ENCODE results near the gene TMEM52.

TMEM52 gene

DNA sequence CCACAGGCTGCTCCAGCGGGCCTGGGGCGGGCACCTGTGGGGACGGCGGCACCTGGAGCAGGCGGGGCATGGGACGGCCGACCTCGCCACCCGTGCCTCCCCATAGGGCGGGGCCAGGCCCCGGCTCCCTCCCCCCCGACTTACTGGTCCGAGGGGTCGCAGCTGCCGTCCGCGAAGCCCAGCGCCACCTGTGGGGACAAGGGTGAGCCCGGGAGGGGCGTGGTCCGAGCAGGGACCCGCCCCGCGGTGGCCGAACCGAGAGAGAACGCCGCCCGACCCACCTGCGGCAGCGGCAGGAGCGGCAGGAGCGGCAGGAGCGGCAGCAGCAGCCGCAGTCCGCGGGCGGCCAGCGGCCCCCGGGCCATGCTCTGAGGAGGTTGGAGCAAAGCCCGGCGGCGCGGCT lies at the start of gene TMEM52:
TMEM52 (minus strand) TSS at position 379 of the 403 bp plus-strand sequence; CDS start at position 365, 14 bp downstream.
- Mint-ChIP-seq H3K4me3 (peak within 1 kb of the TSS; percentile 69), H3K36me3 (no peaks in the 10 kb centered on the region), H3K9me3 (no peaks in the 10 kb centered on the region), H3K27me3 (peaks cover 44% of the 10 kb centered on the region), H3K4me1 (peaks cover 7% of the 10 kb centered on the region), H3K27ac (peak within 1 kb of the TSS; percentile 75)
- no peak for DNase-seq
- CTCF ChIA-PET: interaction anchor here (1.4 kb wide), 1 partner anchor 126 kb away, joined by 3 read pairs; no protein-coding TSS in a partner anchor

DNA sequence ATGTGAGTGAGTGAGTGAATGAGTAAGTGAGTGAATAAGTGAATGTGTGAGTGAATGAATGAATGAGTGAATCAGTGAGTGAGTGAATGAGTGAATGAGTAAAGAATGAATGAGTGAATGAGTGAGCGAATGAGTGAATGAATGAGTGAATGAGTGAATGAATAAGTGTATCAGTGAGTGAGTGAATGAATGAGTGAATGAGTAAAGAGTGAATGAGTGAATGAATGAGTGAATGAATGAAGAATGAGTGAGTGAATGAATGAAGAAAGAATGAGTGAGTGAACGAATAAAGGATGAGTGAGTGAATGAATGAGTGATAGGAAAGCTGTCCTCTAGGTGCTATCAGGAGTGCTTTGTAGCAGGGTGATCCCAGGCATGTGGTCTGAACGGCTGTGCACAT lies 48.8 kb upstream of the TMEM52 start:
- Mint-ChIP-seq H3K27ac (no peak overlapping the region), H3K4me3 (no peak overlapping the region), H3K36me3 (no peaks in the 10 kb centered on the region), H3K27me3 (peaks cover 15% of the 10 kb centered on the region), H3K4me1 (no peaks in the 10 kb centered on the region), H3K9me3 (peaks cover 13% of the 10 kb centered on the region)
- CTCF ChIA-PET: no interaction called here
- no peak for DNase-seq

DNA sequence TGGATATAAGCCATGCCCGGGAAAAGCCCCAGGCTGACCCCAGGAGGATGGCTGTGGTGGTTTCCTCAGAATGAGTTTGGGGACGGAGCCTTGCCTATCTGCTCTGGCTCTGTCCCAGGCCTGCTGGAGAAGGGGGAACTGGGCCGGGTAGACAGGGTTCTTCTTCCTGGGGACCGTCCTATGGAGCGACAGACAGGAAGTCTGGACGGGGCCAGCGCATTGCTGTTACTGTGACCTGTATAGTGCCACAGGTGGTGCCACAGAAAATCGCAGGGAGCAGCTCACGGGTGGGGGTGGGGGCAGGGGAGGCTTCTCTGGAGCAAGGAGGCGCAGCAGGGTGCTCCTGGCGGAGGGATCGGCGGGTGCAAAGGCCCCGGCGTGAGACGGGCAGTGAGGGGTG lies 48.1 kb upstream of the TMEM52 start:
- H3K27me3 Mint-ChIP-seq: peaks cover 19% of the 10 kb centered on the region
- no peak for DNase-seq
- CTCF ChIA-PET: no interaction called here
- H3K4me3 Mint-ChIP-seq: no peak overlapping the region
- no peaks in the 10 kb centered on the region for H3K4me1 Mint-ChIP-seq
- peaks cover 13% of the 10 kb centered on the region for H3K9me3 Mint-ChIP-seq
- H3K27ac Mint-ChIP-seq: no peak overlapping the region
- H3K36me3 Mint-ChIP-seq: no peaks in the 10 kb centered on the region

DNA sequence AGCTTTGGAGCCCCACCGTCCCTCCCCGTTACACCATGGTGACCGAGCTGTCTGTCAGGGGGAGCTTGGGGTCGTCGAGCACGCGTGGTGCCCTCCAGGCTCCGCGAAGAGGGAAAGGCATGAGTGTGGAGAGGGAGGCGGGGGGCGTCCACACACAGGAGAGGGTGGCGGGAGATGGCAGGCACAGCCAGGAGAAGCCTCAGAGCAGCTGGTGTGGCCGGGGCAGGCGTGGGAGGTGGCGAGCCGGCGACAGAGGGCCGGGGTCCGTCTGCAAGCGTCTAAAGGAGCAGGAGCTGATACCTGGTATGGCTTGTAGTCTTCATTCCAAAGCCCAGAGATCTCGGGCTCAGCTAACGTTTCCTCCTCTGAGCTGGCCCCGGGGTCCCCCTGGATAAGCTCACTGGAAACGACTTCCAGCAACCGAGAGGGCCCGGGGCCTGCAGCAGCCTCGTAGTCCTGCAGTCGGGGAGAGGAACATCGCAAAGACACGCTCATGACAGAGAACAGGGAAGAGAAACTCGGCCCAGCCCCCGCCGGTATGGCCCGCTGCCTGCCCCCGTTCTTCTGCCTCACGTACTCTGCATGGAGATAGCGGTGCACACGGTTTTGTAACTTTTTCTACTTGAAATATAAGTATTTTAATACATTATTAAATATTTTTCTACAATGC lies 47.1 kb upstream of the TMEM52 start:
- CTCF ChIA-PET: no interaction called here
- no peak for DNase-seq
- peaks cover 9% of the 10 kb centered on the region for H3K9me3 Mint-ChIP-seq
- no peak overlapping the region for H3K27ac Mint-ChIP-seq
- H3K4me3 Mint-ChIP-seq: no peak overlapping the region
- no peaks in the 10 kb centered on the region for H3K4me1 Mint-ChIP-seq
- no peaks in the 10 kb centered on the region for H3K36me3 Mint-ChIP-seq
- H3K27me3 Mint-ChIP-seq: peaks cover 29% of the 10 kb centered on the region

DNA sequence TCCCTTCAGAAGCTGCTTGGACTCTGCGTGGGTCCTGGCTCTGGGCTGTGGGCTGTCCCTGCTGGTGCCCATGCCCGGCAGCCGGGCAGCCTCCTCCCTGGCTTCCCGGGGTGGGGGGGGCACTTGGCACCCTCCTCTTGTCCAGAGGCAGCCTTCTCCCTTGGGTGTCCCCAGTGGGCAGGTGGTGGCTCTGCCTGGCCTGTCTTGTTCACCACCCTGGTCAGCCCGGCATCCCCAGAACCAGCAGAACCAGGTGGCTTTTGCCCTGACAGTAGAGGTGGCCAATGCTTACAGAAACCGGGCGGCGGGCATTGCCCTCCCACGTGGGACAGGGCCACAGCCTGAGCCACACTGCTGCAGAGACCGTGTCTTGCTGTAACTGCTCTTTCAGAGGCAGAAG lies 46.5 kb upstream of the TMEM52 start:
- peaks cover 3% of the 10 kb centered on the region for H3K9me3 Mint-ChIP-seq
- no peak for DNase-seq
- no peaks in the 10 kb centered on the region for H3K4me1 Mint-ChIP-seq
- H3K27ac Mint-ChIP-seq: no peak overlapping the region
- peaks cover 35% of the 10 kb centered on the region for H3K27me3 Mint-ChIP-seq
- H3K36me3 Mint-ChIP-seq: no peaks in the 10 kb centered on the region
- CTCF ChIA-PET: no interaction called here
- no peak overlapping the region for H3K4me3 Mint-ChIP-seq

DNA sequence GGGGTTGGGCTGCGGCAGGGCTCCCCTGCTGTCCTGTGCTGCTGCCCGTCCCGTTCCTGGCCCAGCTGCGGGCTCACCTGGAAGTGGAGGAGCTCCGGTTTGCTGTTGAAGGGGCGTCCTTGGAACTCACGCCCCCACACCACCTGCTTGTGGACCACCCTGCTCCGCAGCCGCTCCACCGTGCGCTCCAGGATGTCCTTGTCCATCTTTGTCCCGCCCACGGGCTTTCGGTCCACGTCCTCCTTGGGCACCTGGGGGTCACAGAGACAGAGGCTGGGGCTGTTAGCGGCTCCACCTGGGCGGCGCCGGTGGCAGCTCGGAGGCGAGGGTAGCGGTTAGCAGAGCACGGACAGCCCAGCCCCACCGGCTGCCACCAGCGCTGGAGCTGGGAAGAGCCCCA lies 45.7 kb upstream of the TMEM52 start:
- Mint-ChIP-seq H3K4me1 (no peaks in the 10 kb centered on the region), H3K9me3 (peaks cover 3% of the 10 kb centered on the region), H3K27me3 (peaks cover 43% of the 10 kb centered on the region), H3K4me3 (no peak overlapping the region), H3K27ac (no peak overlapping the region), H3K36me3 (no peaks in the 10 kb centered on the region)
- DNase-seq: no peak
- CTCF ChIA-PET: interaction anchor here (1.1 kb wide), 1 partner anchor 80 kb away, joined by 6 read pairs; no protein-coding TSS in a partner anchor

DNA sequence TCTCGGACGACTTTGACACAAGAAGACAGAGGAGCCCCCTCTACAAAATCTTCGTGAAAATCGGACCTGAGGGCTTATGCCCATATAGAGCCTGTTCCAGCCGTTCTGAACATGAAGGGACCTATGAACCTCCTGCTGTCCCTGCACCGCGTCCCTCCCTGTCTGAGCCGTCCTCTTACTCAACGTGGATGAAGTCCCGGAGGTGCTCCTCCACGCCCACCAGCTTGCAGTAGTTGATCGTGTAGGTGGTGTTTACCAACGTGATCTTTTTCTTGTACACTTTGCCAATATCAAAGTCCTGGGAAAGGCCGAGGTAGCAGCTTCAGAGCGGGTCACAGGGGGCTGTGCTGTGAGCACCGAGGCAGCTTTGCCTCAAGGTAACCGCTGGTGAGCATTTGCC lies 44.5 kb upstream of the TMEM52 start:
- H3K27ac Mint-ChIP-seq: no peak overlapping the region
- H3K4me3 Mint-ChIP-seq: no peak overlapping the region
- no peaks in the 10 kb centered on the region for H3K36me3 Mint-ChIP-seq
- CTCF ChIA-PET: interaction anchor here (6.3 kb wide), 1 partner anchor 81 kb away, joined by 105 read pairs; no protein-coding TSS in a partner anchor
- no peak for DNase-seq
- H3K4me1 Mint-ChIP-seq: no peaks in the 10 kb centered on the region
- no peaks in the 10 kb centered on the region for H3K9me3 Mint-ChIP-seq
- peaks cover 50% of the 10 kb centered on the region for H3K27me3 Mint-ChIP-seq

DNA sequence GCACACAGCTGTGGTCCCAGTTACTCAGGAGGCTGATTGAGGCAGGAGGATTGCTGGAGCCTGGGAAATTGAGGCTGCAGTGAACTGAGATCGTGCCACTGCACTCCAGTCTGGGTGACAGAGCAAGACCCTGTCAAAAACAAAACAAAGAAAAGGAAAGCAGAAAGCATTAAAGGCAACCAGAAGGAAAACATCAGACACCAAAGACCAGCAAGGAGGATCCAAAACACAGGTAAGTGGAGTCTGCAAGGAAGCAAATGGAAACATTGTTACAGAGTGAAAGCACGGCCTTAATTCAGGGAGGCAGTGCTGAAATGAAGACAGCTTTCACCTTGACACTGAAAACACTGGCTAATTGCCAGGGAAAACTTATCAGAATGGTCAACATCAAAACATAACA lies 43.7 kb upstream of the TMEM52 start:
- CTCF ChIA-PET: interaction anchor here (6.3 kb wide), 1 partner anchor 82 kb away, joined by 105 read pairs; no protein-coding TSS in a partner anchor

DNA sequence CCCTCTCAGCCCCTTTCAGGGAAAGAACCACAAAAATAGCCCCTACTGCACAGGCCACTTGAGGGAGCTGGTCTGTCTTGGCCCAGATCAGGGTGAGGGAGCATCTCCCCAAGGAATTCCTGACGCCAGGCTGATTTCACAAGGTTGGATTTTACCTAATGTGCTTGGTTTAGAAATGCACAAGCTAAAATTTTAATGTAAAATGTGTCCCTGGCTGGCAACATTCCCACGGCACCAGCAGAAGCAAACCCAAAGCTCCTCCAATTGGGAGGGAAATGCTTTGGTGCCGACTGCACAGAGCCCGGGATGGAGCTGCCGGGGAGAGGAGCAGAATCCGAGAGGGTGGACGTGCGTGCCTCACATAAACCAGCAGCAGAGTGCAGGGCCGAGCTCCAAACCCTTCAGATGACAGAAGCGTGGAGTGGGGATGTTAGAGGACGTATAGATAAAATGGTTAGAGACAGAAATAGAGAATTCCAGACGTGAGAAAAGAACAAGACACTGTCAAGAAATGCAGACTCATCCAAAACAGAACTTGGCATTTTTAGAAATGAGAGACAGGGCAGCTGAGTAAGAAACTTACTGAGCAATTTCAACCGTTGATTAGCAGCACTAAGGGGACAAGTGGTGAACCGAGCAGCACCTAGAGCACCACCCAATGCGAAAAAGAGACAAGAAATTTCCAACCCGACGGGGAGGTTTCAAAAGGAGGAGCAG lies 41.6 kb upstream of the TMEM52 start:
- DNase-seq: no peak
- no peaks in the 10 kb centered on the region for H3K36me3 Mint-ChIP-seq
- H3K4me3 Mint-ChIP-seq: no peak overlapping the region
- H3K27me3 Mint-ChIP-seq: peaks cover 55% of the 10 kb centered on the region
- no peak overlapping the region for H3K27ac Mint-ChIP-seq
- no peaks in the 10 kb centered on the region for H3K4me1 Mint-ChIP-seq
- no peaks in the 10 kb centered on the region for H3K9me3 Mint-ChIP-seq
- CTCF ChIA-PET: interaction anchor here (0.7 to 6.3 kb wide), 6 partner anchors 30 to 215 kb away, joined by 3 to 105 read pairs (median 4); no protein-coding TSS in a partner anchor

More for the DNA sequence above, 43.7 kb upstream of the TMEM52 start:
- no peaks in the 10 kb centered on the region for H3K36me3 Mint-ChIP-seq
- no peaks in the 10 kb centered on the region for H3K4me1 Mint-ChIP-seq
- H3K9me3 Mint-ChIP-seq: no peaks in the 10 kb centered on the region
- no peak overlapping the region for H3K4me3 Mint-ChIP-seq
- DNase-seq: no peak
- no peak overlapping the region for H3K27ac Mint-ChIP-seq
- H3K27me3 Mint-ChIP-seq: peaks cover 56% of the 10 kb centered on the region

DNA sequence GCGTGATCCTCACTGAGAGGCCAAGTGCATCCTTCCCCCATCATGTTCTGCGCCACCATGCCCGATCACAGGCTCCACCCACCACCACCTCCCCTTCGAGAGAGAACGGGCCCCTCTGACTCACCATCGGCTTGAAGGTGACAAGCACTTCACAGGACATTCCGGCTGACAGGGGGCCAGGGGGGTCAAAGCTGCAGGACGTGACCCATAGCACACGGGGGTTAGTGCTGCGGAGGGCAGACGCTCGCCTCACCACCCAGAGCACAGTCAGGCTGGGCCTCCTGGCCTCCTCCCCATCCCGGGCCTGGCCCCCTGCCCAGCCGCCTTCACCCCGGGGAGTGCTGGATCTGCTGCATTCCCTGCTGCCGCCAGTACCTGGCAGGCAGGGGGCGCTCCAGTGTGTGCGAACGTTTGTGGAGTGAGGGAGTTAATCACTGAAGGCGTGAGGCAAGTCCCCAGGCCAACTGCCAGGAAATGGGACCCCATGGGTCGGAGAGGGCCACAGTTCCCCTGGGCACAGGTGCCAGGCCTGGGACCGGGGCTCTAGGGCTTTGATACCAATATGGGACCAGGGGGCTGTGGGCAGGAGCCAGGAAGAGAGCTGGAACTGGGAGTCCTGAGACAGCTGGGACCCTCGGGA lies 40.9 kb upstream of the TMEM52 start:
- Mint-ChIP-seq H3K27ac (no peak overlapping the region), H3K4me1 (peaks cover under 1% of the 10 kb centered on the region), H3K9me3 (peaks cover under 1% of the 10 kb centered on the region), H3K36me3 (no peaks in the 10 kb centered on the region), H3K4me3 (no peak overlapping the region), H3K27me3 (peaks cover 52% of the 10 kb centered on the region)
- CTCF ChIA-PET: interaction anchor here (0.9 to 6.3 kb wide), 6 partner anchors 30 to 179 kb away, joined by 3 to 105 read pairs (median 4); no protein-coding TSS in a partner anchor
- DNase-seq: peak; percentile 83

DNA sequence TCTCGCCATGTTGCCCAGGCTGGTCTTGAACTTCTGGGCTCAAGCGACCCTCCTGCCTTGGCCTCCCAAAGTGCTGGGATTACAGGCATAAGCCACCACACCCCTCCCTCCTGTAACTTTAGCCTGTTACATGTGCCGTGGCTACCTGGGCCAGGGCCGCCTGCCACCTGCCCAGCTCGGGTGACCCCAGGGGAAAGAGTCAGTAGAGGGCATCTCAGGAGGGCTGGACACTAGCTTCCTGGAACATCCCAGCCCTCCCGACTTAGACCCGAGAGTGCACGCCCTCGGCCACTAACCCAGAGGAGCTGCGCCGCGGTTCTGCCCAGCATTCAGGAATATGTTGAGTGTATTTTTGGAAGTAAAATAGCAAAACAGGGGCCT lies 40.4 kb upstream of the TMEM52 start:
- Mint-ChIP-seq H3K36me3 (no peaks in the 10 kb centered on the region), H3K27ac (no peak overlapping the region), H3K4me1 (peaks cover 4% of the 10 kb centered on the region), H3K9me3 (peaks cover 3% of the 10 kb centered on the region), H3K27me3 (peaks cover 48% of the 10 kb centered on the region), H3K4me3 (no peak overlapping the region)
- CTCF ChIA-PET: interaction anchor here (1.3 to 6.3 kb wide), 4 partner anchors 75 to 133 kb away, joined by 3 to 105 read pairs (median 5); no protein-coding TSS in a partner anchor
- no peak for DNase-seq

DNA sequence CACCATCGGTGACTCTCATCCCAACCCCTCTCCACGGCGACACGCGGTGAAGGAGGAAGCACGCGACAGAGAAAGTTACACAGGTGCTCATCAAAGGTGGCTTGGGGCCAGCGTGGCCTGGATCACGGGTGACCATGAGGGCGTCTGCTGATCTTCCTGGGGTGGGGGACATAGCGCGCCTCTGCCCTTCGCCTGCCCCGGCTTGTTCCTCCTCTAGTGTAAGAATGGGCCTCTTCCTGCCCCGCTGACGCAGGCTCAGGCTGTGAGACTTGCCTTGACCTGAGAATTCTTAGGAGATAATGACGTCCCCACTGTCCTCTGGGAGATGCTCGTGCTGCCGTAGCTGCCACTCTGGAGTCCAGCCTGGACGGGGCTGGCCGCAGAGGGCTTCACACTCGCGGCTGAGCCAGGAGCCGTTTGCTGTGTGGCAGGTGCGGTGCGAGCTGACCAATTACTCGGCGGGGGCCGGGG lies 39.0 kb upstream of the TMEM52 start:
- CTCF ChIA-PET: interaction anchor here (1.4 to 6.3 kb wide), 2 partner anchors 87 to 134 kb away, joined by 4 to 105 read pairs; no protein-coding TSS in a partner anchor
- no peak overlapping the region for H3K27ac Mint-ChIP-seq
- peaks cover 3% of the 10 kb centered on the region for H3K9me3 Mint-ChIP-seq
- no peak overlapping the region for H3K4me3 Mint-ChIP-seq
- peaks cover 48% of the 10 kb centered on the region for H3K27me3 Mint-ChIP-seq
- peaks cover 4% of the 10 kb centered on the region for H3K4me1 Mint-ChIP-seq
- no peaks in the 10 kb centered on the region for H3K36me3 Mint-ChIP-seq
- DNase-seq: no peak

DNA sequence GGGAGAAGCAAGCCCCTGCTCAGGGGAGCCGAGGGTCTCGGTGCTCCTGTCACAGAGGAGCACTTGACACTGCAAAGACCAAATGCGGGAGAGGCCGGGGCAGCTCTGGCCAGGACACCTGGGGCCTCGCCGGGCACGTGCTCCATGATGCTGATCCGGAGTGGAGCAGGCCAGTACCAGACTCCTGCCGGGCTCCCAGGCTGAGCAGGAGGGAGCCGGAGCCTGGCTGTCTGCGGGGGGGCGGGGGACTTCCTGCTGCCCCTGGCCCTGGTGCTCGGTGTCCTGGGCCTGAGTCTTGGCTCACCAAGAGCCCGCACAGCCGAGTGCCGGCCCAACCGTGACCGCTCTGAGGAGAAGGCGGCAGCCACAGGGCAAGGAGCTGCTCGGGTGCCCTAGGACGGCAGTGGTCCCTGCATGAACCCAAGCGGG lies 38.5 kb upstream of the TMEM52 start:
- Mint-ChIP-seq H3K27ac (no peak overlapping the region), H3K9me3 (peaks cover 3% of the 10 kb centered on the region), H3K27me3 (peaks cover 48% of the 10 kb centered on the region), H3K4me3 (no peak overlapping the region), H3K4me1 (peaks cover 4% of the 10 kb centered on the region), H3K36me3 (no peaks in the 10 kb centered on the region)
- CTCF ChIA-PET: no interaction called here
- no peak for DNase-seq

Data from activated naive CD4-positive, alpha-beta T cell treated with anti-CD3 and anti-CD28 coated beads, Interleukin-2, amount 10 ng/mL, durations not matched to agents 7 days and 5 days (primary cell).